T-helper 9 cell (primary cell): ENCODE results near the gene G2E3.
"Not testable (repeated sequence)": the region's sequence is repeated elsewhere in the genome, so short reads cannot be mapped to it uniquely, and the experiment has no call there.

Source experiments
- DNase-seq: peaks from one replicate; pipeline ENCODE4 v3.0.0-alpha.2; 2020

G2E3 gene

GRCh38 chr14:30560581-30560980 is 1.6 kb downstream of the G2E3 start:
- no peak for DNase-seq

- DNase-seq, result no peak
Measured at GRCh38 chr14:30564235-30564867, 5.4 kb downstream of the G2E3 start.

GRCh38 chr14:30564868-30565248 is 5.9 kb downstream of the G2E3 start:
- DNase-seq, result no peak

GRCh38 chr14:30569216-30569902 is 10.4 kb downstream of the G2E3 start:
- DNase-seq, result no peak

- no peak for DNase-seq
Measured at GRCh38 chr14:30569903-30570226, 10.9 kb downstream of the G2E3 start.

GRCh38 chr14:30572237-30572636 is 13.3 kb downstream of the G2E3 start:
- DNase-seq, result no peak

GRCh38 chr14:30572771-30573170 is 13.8 kb downstream of the G2E3 start:
- DNase-seq, result no peak

- no peak for DNase-seq
Measured at GRCh38 chr14:30573226-30573814, 14.4 kb downstream of the G2E3 start.

GRCh38 chr14:30573966-30574365 is 15.0 kb downstream of the G2E3 start:
- DNase-seq, result no peak

- not testable (repeated sequence) for DNase-seq
Measured at GRCh38 chr14:30574777-30575176, 15.8 kb downstream of the G2E3 start.

GRCh38 chr14:30576333-30576732 is 17.4 kb downstream of the G2E3 start:
- not testable (repeated sequence) for DNase-seq

- no peak for DNase-seq
Measured at GRCh38 chr14:30580616-30581282, 21.8 kb downstream of the G2E3 start.

- DNase-seq, result no peak
Measured at GRCh38 chr14:30581283-30581625, 22.3 kb downstream of the G2E3 start.

- DNase-seq, result no peak
Measured at GRCh38 chr14:30582376-30582775, 23.4 kb downstream of the G2E3 start.

- no peak for DNase-seq
Measured at GRCh38 chr14:30584058-30584630, 25.2 kb downstream of the G2E3 start.

- DNase-seq, result no peak
Measured at GRCh38 chr14:30585204-30585603, 26.2 kb downstream of the G2E3 start.

GRCh38 chr14:30587141-30587540 is 28.2 kb downstream of the G2E3 start:
- DNase-seq, result no peak

GRCh38 chr14:30588873-30589272 is 29.9 kb downstream of the G2E3 start:
- no peak for DNase-seq

- no peak for DNase-seq
Measured at GRCh38 chr14:30596935-30597334, 38.0 kb downstream of the G2E3 start.

GRCh38 chr14:30597504-30597903 is 38.5 kb downstream of the G2E3 start:
- no peak for DNase-seq

GRCh38 chr14:30600922-30601918 is 42.3 kb downstream of the G2E3 start:
- DNase-seq, result no peak

- no peak for DNase-seq
Measured at GRCh38 chr14:30603402-30603801, 44.4 kb downstream of the G2E3 start.
